ENCODE results near the gene MBD2. TPM values are rescaled to one million over a fixed set of nuclear protein-coding genes. Genes with fewer than 3 reads are reported as not detected.

MBD2 gene
- total and polyA plus RNA-seq, 2 donors (not counting 1 experiment from before 2014, with no cell fraction given) = 32.5 to 43.8 TPM

- no peak overlapping the region for H3K27ac ChIP-seq (ENCODE audit: insufficient read depth, low read length)
- peak in 1 of 2 donors; percentile 52 for DNase-seq (ENCODE audit: low read depth in 2 of 2)
- no peak overlapping the region for H3K4me3 ChIP-seq (replicated peaks in 1 of 4; ENCODE audit: control extremely low read depth in 1 of 4, insufficient read depth in 1 of 4, low read depth in 3 of 4, low read length in 4 of 4)
- no peaks in the 10 kb centered on the region for H3K9me3 ChIP-seq (ENCODE audit: control insufficient read depth, insufficient read depth, low read depth, low read length)
- no peaks in the 10 kb centered on the region for H3K27me3 ChIP-seq (ENCODE audit: control insufficient read depth, insufficient read depth, low read length)
- H3K36me3 ChIP-seq (ENCODE audit: control insufficient read depth, insufficient read depth, low read length) = no peaks in the 10 kb centered on the region
- no peak overlapping the region for H3K4me2 ChIP-seq (ENCODE audit: extremely low read depth, insufficient read depth, low read length)
- H3K9ac ChIP-seq (ENCODE audit: insufficient read depth, low read length) = no peak overlapping the region
- TF ChIP-seq CTCF (conservative IDR thresholded peaks at IDR 0.05 in 1 of 2, IDR thresholded peaks at IDR 0.05 in 1 of 2; ENCODE audit: low read depth in 1 of 2, low read length in 2 of 2) = no peak
- no peak for TF ChIP-seq EZH2 (IDR thresholded peaks at IDR 0.05; ENCODE audit: low read length, missing control alignments)
- H4K20me1 ChIP-seq (ENCODE audit: control insufficient read depth, extremely low read depth, insufficient read depth, low read length) = no peaks in the 10 kb centered on the region
- H2AFZ ChIP-seq (ENCODE audit: low read length) = no peak overlapping the region
- no peaks in the 10 kb centered on the region for H3K79me2 ChIP-seq (ENCODE audit: control insufficient read depth, insufficient read depth, low read length)
- peaks cover 5% of the 10 kb centered on the region for H3K4me1 ChIP-seq (ENCODE audit: control insufficient read depth, extremely low read depth, insufficient read depth, low read length)
Measured at GRCh38 chr18:54147439-54147838, 77.0 kb downstream of the MBD2 start.

GRCh38 chr18:54141041-54141608, 83.3 kb downstream of the MBD2 start:
- no peak overlapping the region for H3K9ac ChIP-seq (ENCODE audit: insufficient read depth, low read length)
- H3K4me1 ChIP-seq (ENCODE audit: control insufficient read depth, extremely low read depth, insufficient read depth, low read length) = no peaks in the 10 kb centered on the region
- H3K79me2 ChIP-seq (ENCODE audit: control insufficient read depth, insufficient read depth, low read length) = no peaks in the 10 kb centered on the region
- TF ChIP-seq CTCF (conservative IDR thresholded peaks at IDR 0.05 in 1 of 2, IDR thresholded peaks at IDR 0.05 in 1 of 2; ENCODE audit: low read depth in 1 of 2, low read length in 2 of 2) (no peak), EZH2 (IDR thresholded peaks at IDR 0.05; ENCODE audit: low read length, missing control alignments) (no peak)
- H2AFZ ChIP-seq (ENCODE audit: low read length) = no peak overlapping the region
- no peaks in the 10 kb centered on the region for H3K27me3 ChIP-seq (ENCODE audit: control insufficient read depth, insufficient read depth, low read length)
- no peak overlapping the region for H3K4me3 ChIP-seq (replicated peaks in 1 of 4; ENCODE audit: control extremely low read depth in 1 of 4, insufficient read depth in 1 of 4, low read depth in 3 of 4, low read length in 4 of 4)
- no peaks in the 10 kb centered on the region for H3K36me3 ChIP-seq (ENCODE audit: control insufficient read depth, insufficient read depth, low read length)
- H4K20me1 ChIP-seq (ENCODE audit: control insufficient read depth, extremely low read depth, insufficient read depth, low read length) = no peaks in the 10 kb centered on the region
- no peak overlapping the region for H3K4me2 ChIP-seq (ENCODE audit: extremely low read depth, insufficient read depth, low read length)
- no peak for DNase-seq (ENCODE audit: low read depth in 2 of 2)
- no peaks in the 10 kb centered on the region for H3K9me3 ChIP-seq (ENCODE audit: control insufficient read depth, insufficient read depth, low read depth, low read length)
- no peak overlapping the region for H3K27ac ChIP-seq (ENCODE audit: insufficient read depth, low read length)

GRCh38 chr18:54140641-54141040, 83.8 kb downstream of the MBD2 start:
- H3K27ac ChIP-seq (ENCODE audit: insufficient read depth, low read length) = no peak overlapping the region
- H4K20me1 ChIP-seq (ENCODE audit: control insufficient read depth, extremely low read depth, insufficient read depth, low read length) = no peaks in the 10 kb centered on the region
- H3K9me3 ChIP-seq (ENCODE audit: control insufficient read depth, insufficient read depth, low read depth, low read length) = no peaks in the 10 kb centered on the region
- TF ChIP-seq EZH2 (IDR thresholded peaks at IDR 0.05; ENCODE audit: low read length, missing control alignments) (no peak), CTCF (conservative IDR thresholded peaks at IDR 0.05 in 1 of 2, IDR thresholded peaks at IDR 0.05 in 1 of 2; ENCODE audit: low read depth in 1 of 2, low read length in 2 of 2) (no peak)
- H3K27me3 ChIP-seq (ENCODE audit: control insufficient read depth, insufficient read depth, low read length) = no peaks in the 10 kb centered on the region
- no peak overlapping the region for H3K4me3 ChIP-seq (replicated peaks in 1 of 4; ENCODE audit: control extremely low read depth in 1 of 4, insufficient read depth in 1 of 4, low read depth in 3 of 4, low read length in 4 of 4)
- H3K4me1 ChIP-seq (ENCODE audit: control insufficient read depth, extremely low read depth, insufficient read depth, low read length) = no peaks in the 10 kb centered on the region
- H3K79me2 ChIP-seq (ENCODE audit: control insufficient read depth, insufficient read depth, low read length) = no peaks in the 10 kb centered on the region
- no peaks in the 10 kb centered on the region for H3K36me3 ChIP-seq (ENCODE audit: control insufficient read depth, insufficient read depth, low read length)
- H3K4me2 ChIP-seq (ENCODE audit: extremely low read depth, insufficient read depth, low read length) = no peak overlapping the region
- no peak overlapping the region for H3K9ac ChIP-seq (ENCODE audit: insufficient read depth, low read length)
- no peak overlapping the region for H2AFZ ChIP-seq (ENCODE audit: low read length)
- DNase-seq (ENCODE audit: low read depth in 2 of 2) = peak; percentile 29 to 73

Data from fibroblast of lung (primary cell).